ENCODE measurements around the gene KCNC3. TPM values are rescaled to one million over a fixed set of nuclear protein-coding genes. Genes with fewer than 3 reads are reported as not detected.

Gene KCNC3
- total RNA-seq, 2 experiments from 2014 or later: 1.6 to 2.0 TPM

GRCh38 chr19:50287331-50287730 is 41.8 kb downstream of the KCNC3 start:
- Mint-ChIP-seq H3K27ac (no peak overlapping the region), H3K4me3 (no peak overlapping the region), H3K4me1 (ENCODE audit: low read depth) (no peaks in the 10 kb centered on the region), H3K9me3 (peaks cover 5% of the 10 kb centered on the region), H3K36me3 (ENCODE audit: low read depth) (no peaks in the 10 kb centered on the region), H3K27me3 (peaks cover 46% of the 10 kb centered on the region)
- no peaks in the 10 kb centered on the region for H3K36me3 ChIP-seq (ENCODE audit: insufficient read depth, low read length)
- no peak for DNase-seq
- H3K27me3 ChIP-seq (ENCODE audit: control insufficient read depth in 1 of 2, insufficient read depth in 2 of 2, low read length in 2 of 2): peaks cover 19 to 20% of the 10 kb centered on the region in 2 experiments
- no peak for TF ChIP-seq CTCF (IDR thresholded peaks at IDR 0.05)
- no peaks in the 10 kb centered on the region for H3K4me1 ChIP-seq (ENCODE audit: insufficient read depth, low read length)
- no peak overlapping the region for H3K4me3 ChIP-seq (ENCODE audit: low read length)
- H3K9me3 ChIP-seq (ENCODE audit: control insufficient read depth in 1 of 2, insufficient read depth in 1 of 2, low read length in 2 of 2): peaks cover 14 to 35% of the 10 kb centered on the region in 2 experiments
- intact Hi-C loops (cut with DNase I, micrococcal nuclease): no loop called here
- no peak overlapping the region for H3K27ac ChIP-seq (ENCODE audit: low read depth in 1 of 2, low read length in 2 of 2)
- POLR2A ChIA-PET: no interaction called here
- CTCF ChIA-PET: no interaction called here
- ATAC-seq (ENCODE audit: poor library complexity): no peak

- H3K9me3 Mint-ChIP-seq: peaks cover 5% of the 10 kb centered on the region
- DNase-seq (no peak), ATAC-seq (ENCODE audit: poor library complexity) (no peak)
- no peaks in the 10 kb centered on the region for H3K4me1 ChIP-seq (ENCODE audit: insufficient read depth, low read length)
- no peak overlapping the region for H3K4me3 Mint-ChIP-seq
- H3K9me3 ChIP-seq (ENCODE audit: control insufficient read depth in 1 of 2, insufficient read depth in 1 of 2, low read length in 2 of 2): peaks cover 14 to 30% of the 10 kb centered on the region in 2 experiments
- peaks cover 42% of the 10 kb centered on the region for H3K27me3 Mint-ChIP-seq
- TF ChIP-seq CTCF (IDR thresholded peaks at IDR 0.05): no peak
- H3K27ac ChIP-seq (ENCODE audit: low read depth in 1 of 2, low read length in 2 of 2): no peak overlapping the region
- H3K27ac Mint-ChIP-seq: no peak overlapping the region
- ChIA-PET CTCF (no interaction called here), POLR2A (no interaction called here)
- no peaks in the 10 kb centered on the region for H3K4me1 Mint-ChIP-seq (ENCODE audit: low read depth)
- no peaks in the 10 kb centered on the region for H3K36me3 ChIP-seq (ENCODE audit: insufficient read depth, low read length)
- H3K27me3 ChIP-seq (ENCODE audit: control insufficient read depth in 1 of 2, insufficient read depth in 2 of 2, low read length in 2 of 2): peaks cover 17 to 20% of the 10 kb centered on the region in 2 experiments
- no peaks in the 10 kb centered on the region for H3K36me3 Mint-ChIP-seq (ENCODE audit: low read depth)
- no peak overlapping the region for H3K4me3 ChIP-seq (ENCODE audit: low read length)
- intact Hi-C loops (cut with DNase I, micrococcal nuclease): no loop called here
Observed at GRCh38 chr19:50286443-50286842, 42.7 kb downstream of the KCNC3 start.

- no peak for ATAC-seq (ENCODE audit: poor library complexity)
- H3K4me1 ChIP-seq (ENCODE audit: insufficient read depth, low read length): no peaks in the 10 kb centered on the region
- H3K36me3 Mint-ChIP-seq (ENCODE audit: low read depth): no peaks in the 10 kb centered on the region
- no peak overlapping the region for H3K27ac ChIP-seq (ENCODE audit: low read depth in 1 of 2, low read length in 2 of 2)
- H3K4me3 ChIP-seq (ENCODE audit: low read length): no peak overlapping the region
- POLR2A ChIA-PET: no interaction called here
- intact Hi-C loops (cut with DNase I, micrococcal nuclease): no loop called here
- H3K27me3 Mint-ChIP-seq: peaks cover 44% of the 10 kb centered on the region
- CTCF ChIA-PET: no interaction called here
- no peak overlapping the region for H3K4me3 Mint-ChIP-seq
- peaks cover 14 to 30% of the 10 kb centered on the region in 2 experiments for H3K9me3 ChIP-seq (ENCODE audit: control insufficient read depth in 1 of 2, insufficient read depth in 1 of 2, low read length in 2 of 2)
- no peak overlapping the region for H3K27ac Mint-ChIP-seq
- no peaks in the 10 kb centered on the region for H3K4me1 Mint-ChIP-seq (ENCODE audit: low read depth)
- H3K36me3 ChIP-seq (ENCODE audit: insufficient read depth, low read length): no peaks in the 10 kb centered on the region
- no peak for DNase-seq
- H3K9me3 Mint-ChIP-seq: peaks cover 5% of the 10 kb centered on the region
- H3K27me3 ChIP-seq (ENCODE audit: control insufficient read depth in 1 of 2, insufficient read depth in 2 of 2, low read length in 2 of 2): peaks cover 15 to 17% of the 10 kb centered on the region in 2 experiments
- TF ChIP-seq CTCF (IDR thresholded peaks at IDR 0.05): no peak
Observed at GRCh38 chr19:50285833-50286232, 43.3 kb downstream of the KCNC3 start.
